GM23338 (cell line): Measurements from ENCODE around the gene TRAM2. TPM values are rescaled to one million over a fixed set of nuclear protein-coding genes. Genes with fewer than 3 reads are reported as not detected.

Experiments
- ATAC-seq: fragments of 200-7000 bp; cut with Tn5 transposase; 3 replicates; pipeline ENCODE4 v1.9.1; 2020
- DNase-seq: peaks from one replicate; pipeline ENCODE4 v3.0.0-alpha.2; 2015; ENCODE audit warnings: low spot score
- H2AFZ ChIP-seq: fragments of 200-600 bp; sonication (generic); 2 replicates; pipeline ENCODE4 v1.8.0; 2016; ENCODE audit warnings: antibody characterized with exemption, mild to moderate bottlenecking, moderate library complexity
- H3F3A ChIP-seq: fragments of 200-600 bp; sonication (generic); replicated peaks from 2 replicates; pipeline ENCODE4 v1.8.0; 2017; ENCODE audit warnings: antibody characterized with exemption, mixed run types, low read depth
- H3K27ac ChIP-seq: fragments of 200-600 bp; sonication (generic); 2 replicates; pipeline ENCODE4 v1.6.1; 2016; ENCODE audit warnings: low read depth
- H3K27me3 ChIP-seq: fragments of 200-600 bp; sonication (generic); 2 replicates; pipeline ENCODE4 v1.8.0; 2016; ENCODE audit warnings: mild to moderate bottlenecking, mixed run types, moderate library complexity; ENCODE audit not compliant: insufficient read depth
- H3K36me3 ChIP-seq: fragments of 200-600 bp; sonication (generic); 2 replicates; pipeline ENCODE4 v1.8.0; 2016; ENCODE audit warnings: mild to moderate bottlenecking; ENCODE audit not compliant: insufficient read depth
- H3K4me1 ChIP-seq: fragments of 200-600 bp; sonication (generic); 2 replicates; pipeline ENCODE4 v1.8.0; 2016; ENCODE audit warnings: mild to moderate bottlenecking, moderate library complexity; ENCODE audit not compliant: insufficient read depth
- H3K4me2 ChIP-seq: fragments of 200-600 bp; sonication (generic); 2 replicates; pipeline ENCODE4 v1.7.1; 2017; ENCODE audit warnings: mixed run types
- H3K4me3 ChIP-seq: fragments of 200-600 bp; sonication (generic); 2 replicates; pipeline ENCODE4 v1.6.1; 2016; ENCODE audit warnings: mixed run types
- H3K79me2 ChIP-seq: fragments of 200-600 bp; sonication (generic); replicated peaks from 2 replicates; pipeline ENCODE4 v1.8.0; 2017; ENCODE audit warnings: mild to moderate bottlenecking; ENCODE audit not compliant: insufficient read depth
- H3K9me2 ChIP-seq: fragments of 200-600 bp; sonication (generic); 2 replicates; pipeline ENCODE4 v1.8.0; 2017; ENCODE audit not compliant: insufficient read depth
- H4K20me1 ChIP-seq: fragments of 200-600 bp; sonication (generic); replicated peaks from 2 replicates; pipeline ENCODE4 v1.8.0; 2017; ENCODE audit warnings: mild to moderate bottlenecking; ENCODE audit not compliant: insufficient read depth
- H3K27ac Mint-ChIP-seq: 2 replicates; pipeline ENCODE4 v1.8.0; 2020; ENCODE audit warnings: inconsistent platforms, mild to moderate bottlenecking, moderate library complexity, mixed read lengths
- H3K27me3 Mint-ChIP-seq: 3 replicates; pipeline ENCODE4 v1.8.0; 2022; ENCODE audit warnings: low read depth, mild to moderate bottlenecking, moderate library complexity, mixed read lengths, inconsistent platforms; ENCODE audit not compliant: insufficient read depth, poor library complexity
- H3K36me3 Mint-ChIP-seq: 3 replicates; pipeline ENCODE4 v1.8.0; 2021; ENCODE audit warnings: low read depth, mild to moderate bottlenecking, inconsistent platforms, moderate library complexity, mixed read lengths
- H3K4me1 Mint-ChIP-seq: 3 replicates; pipeline ENCODE4 v1.8.0; 2020; ENCODE audit warnings: mild to moderate bottlenecking, inconsistent platforms, mixed read lengths
- H3K4me3 Mint-ChIP-seq: 3 replicates; pipeline ENCODE4 v1.8.0; 2021; ENCODE audit warnings: moderate library complexity, mild to moderate bottlenecking, inconsistent platforms, mixed read lengths
- H3K9me3 Mint-ChIP-seq: 3 replicates; pipeline ENCODE4 v1.8.0; 2020; ENCODE audit warnings: moderate library complexity, mild to moderate bottlenecking, inconsistent platforms, mixed read lengths
- CREB1 ChIP-seq: fragments of 250-450 bp; sonication (Bioruptor Pico); IDR thresholded peaks from 2 replicates; pipeline ENCODE4 v1.5.0; 2020; ENCODE audit warnings: low read depth, mild to moderate bottlenecking, moderate library complexity
- EZH2 ChIP-seq: fragments of 200-600 bp; sonication (generic); IDR thresholded peaks from one replicate; pipeline ENCODE4 v1.8.0; 2017; ENCODE audit warnings: antibody characterized with exemption, mild to moderate bottlenecking, low read depth; ENCODE audit not compliant: unreplicated experiment
- EZH2phosphoT487 ChIP-seq: fragments of 200-600 bp; sonication (generic); IDR thresholded peaks from one replicate; pipeline ENCODE4 v1.8.1; 2018; ENCODE audit warnings: antibody characterized with exemption; ENCODE audit not compliant: unreplicated experiment
- JUNB ChIP-seq: IDR thresholded peaks from one replicate; pipeline ENCODE4 v1.6.1; 2016; ENCODE audit warnings: antibody characterized with exemption; ENCODE audit not compliant: unreplicated experiment
- POLR2AphosphoS5 ChIP-seq: IDR thresholded peaks from 2 replicates; pipeline ENCODE4 v1.6.1; 2016; ENCODE audit warnings: antibody characterized with exemption, low read depth
- STAT1 ChIP-seq: IDR thresholded peaks from one replicate; pipeline ENCODE4 v1.6.1; 2016; ENCODE audit warnings: antibody characterized with exemption; ENCODE audit not compliant: unreplicated experiment
- ZNF114 ChIP-seq: fragments of 250-450 bp; sonication (Bioruptor Pico); IDR thresholded peaks from 2 replicates; pipeline ENCODE4 v1.5.0; 2020; ENCODE audit warnings: mild to moderate bottlenecking, moderate library complexity
- ZNF331 ChIP-seq: fragments of 250-450 bp; sonication (Bioruptor Pico); IDR thresholded peaks from 2 replicates; pipeline ENCODE4 v1.5.0; 2020; ENCODE audit warnings: low read depth, mild to moderate bottlenecking, moderate library complexity
- polyA plus RNA-seq: library from polyadenylated mRNA; unstranded; fragments of >200 nt; fragmentation: Nextera tagmentation; extraction: Ambion mirVana; gene quantifications from 2 replicates; pipeline ENCODE4 v1.2.1, GENCODE V29; 2016
- total RNA-seq: library from RNA; depleted of rRNA; stranded (reverse); fragments of >200 nt; shearing (Covaris generic); gene quantifications from 2 replicates; pipeline ENCODE4 v1.2.3, GENCODE V29; 2014
- TF ChIP-seq, protein P1 (sequence below): fragments of 250-450 bp; sonication (Bioruptor Pico); IDR thresholded peaks from 2 replicates; pipeline ENCODE4 v1.5.0; 2020; ENCODE audit warnings: mild to moderate bottlenecking, moderate library complexity
- TF ChIP-seq, protein P2 (sequence below), 2 experiments: fragments of 200-600 bp in 1 of 2; sonication (generic) in 1 of 2; conservative IDR thresholded peaks; 2 replicates each; pipeline versions ENCODE4 v1.5.1 to v1.6.1; 2016 to 2017; ENCODE audit warnings: antibody characterized with exemption in 2 of 2, low read depth in 2 of 2, mild to moderate bottlenecking in 2 of 2, moderate library complexity in 1 of 2
- TF ChIP-seq, protein P3 (sequence below): IDR thresholded peaks from 2 replicates; pipeline ENCODE4 v1.6.1; 2016; ENCODE audit warnings: antibody characterized with exemption
- TF ChIP-seq, protein P4 (sequence below): IDR thresholded peaks from one replicate; pipeline ENCODE4 v1.6.1; 2018; ENCODE audit warnings: antibody characterized with exemption; ENCODE audit not compliant: unreplicated experiment

TRAM2 gene
- total and polyA plus RNA-seq, 2 experiments from 2014 or later: 4.0 to 14.0 TPM

DNA sequence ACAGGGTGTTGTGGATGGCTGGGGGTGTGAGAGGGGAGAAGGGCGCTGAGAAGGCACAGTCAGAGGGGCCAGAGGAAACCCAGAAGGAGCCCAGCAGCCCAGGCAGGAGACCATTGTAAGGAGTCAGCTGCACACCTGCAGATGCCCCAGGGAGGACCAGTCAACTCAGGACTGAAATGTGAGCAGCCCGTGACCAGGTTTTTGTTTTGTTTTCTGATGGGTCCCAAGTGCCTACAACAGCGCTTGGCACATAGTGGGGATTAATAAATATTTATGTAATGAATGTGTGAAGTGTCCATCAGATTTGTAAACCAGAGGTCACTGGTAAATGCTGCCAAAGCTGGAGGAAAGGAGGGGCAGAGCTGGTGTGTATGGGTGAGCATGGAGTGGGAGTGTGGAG, 30.2 kb downstream of the TRAM2 start:
- TF ChIP-seq ZNF114 (no peak), EZH2phosphoT487 (no peak), ZNF331 (CRISPR knock-in tag) (no peak), JUNB (no peak), EZH2 (no peak), POLR2AphosphoS5 (no peak), CREB1 (CRISPR knock-in tag) (no peak), STAT1 (no peak)
- TF ChIP-seq, protein P1, sequence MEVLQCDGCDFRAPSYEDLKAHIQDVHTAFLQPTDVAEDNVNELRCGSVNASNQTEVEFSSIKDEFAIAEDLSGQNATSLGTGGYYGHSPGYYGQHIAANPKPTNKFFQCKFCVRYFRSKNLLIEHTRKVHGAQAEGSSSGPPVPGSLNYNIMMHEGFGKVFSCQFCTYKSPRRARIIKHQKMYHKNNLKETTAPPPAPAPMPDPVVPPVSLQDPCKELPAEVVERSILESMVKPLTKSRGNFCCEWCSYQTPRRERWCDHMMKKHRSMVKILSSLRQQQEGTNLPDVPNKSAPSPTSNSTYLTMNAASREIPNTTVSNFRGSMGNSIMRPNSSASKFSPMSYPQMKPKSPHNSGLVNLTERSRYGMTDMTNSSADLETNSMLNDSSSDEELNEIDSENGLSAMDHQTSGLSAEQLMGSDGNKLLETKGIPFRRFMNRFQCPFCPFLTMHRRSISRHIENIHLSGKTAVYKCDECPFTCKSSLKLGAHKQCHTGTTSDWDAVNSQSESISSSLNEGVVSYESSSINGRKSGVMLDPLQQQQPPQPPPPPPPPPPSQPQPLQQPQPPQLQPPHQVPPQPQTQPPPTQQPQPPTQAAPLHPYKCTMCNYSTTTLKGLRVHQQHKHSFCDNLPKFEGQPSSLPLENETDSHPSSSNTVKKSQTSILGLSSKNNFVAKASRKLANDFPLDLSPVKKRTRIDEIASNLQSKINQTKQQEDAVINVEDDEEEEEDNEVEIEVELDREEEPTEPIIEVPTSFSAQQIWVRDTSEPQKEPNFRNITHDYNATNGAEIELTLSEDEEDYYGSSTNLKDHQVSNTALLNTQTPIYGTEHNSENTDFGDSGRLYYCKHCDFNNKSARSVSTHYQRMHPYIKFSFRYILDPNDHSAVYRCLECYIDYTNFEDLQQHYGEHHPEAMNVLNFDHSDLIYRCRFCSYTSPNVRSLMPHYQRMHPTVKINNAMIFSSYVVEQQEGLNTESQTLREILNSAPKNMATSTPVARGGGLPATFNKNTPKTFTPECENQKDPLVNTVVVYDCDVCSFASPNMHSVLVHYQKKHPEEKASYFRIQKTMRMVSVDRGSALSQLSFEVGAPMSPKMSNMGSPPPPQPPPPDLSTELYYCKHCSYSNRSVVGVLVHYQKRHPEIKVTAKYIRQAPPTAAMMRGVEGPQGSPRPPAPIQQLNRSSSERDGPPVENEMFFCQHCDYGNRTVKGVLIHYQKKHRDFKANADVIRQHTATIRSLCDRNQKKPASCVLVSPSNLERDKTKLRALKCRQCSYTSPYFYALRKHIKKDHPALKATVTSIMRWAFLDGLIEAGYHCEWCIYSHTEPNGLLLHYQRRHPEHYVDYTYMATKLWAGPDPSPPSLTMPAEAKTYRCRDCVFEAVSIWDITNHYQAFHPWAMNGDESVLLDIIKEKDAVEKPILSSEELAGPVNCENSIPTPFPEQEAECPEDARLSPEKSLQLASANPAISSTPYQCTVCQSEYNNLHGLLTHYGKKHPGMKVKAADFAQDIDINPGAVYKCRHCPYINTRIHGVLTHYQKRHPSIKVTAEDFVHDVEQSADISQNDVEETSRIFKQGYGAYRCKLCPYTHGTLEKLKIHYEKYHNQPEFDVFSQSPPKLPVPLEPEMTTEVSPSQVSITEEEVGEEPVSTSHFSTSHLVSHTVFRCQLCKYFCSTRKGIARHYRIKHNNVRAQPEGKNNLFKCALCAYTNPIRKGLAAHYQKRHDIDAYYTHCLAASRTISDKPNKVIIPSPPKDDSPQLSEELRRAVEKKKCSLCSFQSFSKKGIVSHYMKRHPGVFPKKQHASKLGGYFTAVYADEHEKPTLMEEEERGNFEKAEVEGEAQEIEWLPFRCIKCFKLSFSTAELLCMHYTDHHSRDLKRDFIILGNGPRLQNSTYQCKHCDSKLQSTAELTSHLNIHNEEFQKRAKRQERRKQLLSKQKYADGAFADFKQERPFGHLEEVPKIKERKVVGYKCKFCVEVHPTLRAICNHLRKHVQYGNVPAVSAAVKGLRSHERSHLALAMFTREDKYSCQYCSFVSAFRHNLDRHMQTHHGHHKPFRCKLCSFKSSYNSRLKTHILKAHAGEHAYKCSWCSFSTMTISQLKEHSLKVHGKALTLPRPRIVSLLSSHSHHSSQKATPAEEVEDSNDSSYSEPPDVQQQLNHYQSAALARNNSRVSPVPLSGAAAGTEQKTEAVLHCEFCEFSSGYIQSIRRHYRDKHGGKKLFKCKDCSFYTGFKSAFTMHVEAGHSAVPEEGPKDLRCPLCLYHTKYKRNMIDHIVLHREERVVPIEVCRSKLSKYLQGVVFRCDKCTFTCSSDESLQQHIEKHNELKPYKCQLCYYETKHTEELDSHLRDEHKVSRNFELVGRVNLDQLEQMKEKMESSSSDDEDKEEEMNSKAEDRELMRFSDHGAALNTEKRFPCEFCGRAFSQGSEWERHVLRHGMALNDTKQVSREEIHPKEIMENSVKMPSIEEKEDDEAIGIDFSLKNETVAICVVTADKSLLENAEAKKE (CRISPR knock-in tag): no peak
- TF ChIP-seq, protein P2, sequence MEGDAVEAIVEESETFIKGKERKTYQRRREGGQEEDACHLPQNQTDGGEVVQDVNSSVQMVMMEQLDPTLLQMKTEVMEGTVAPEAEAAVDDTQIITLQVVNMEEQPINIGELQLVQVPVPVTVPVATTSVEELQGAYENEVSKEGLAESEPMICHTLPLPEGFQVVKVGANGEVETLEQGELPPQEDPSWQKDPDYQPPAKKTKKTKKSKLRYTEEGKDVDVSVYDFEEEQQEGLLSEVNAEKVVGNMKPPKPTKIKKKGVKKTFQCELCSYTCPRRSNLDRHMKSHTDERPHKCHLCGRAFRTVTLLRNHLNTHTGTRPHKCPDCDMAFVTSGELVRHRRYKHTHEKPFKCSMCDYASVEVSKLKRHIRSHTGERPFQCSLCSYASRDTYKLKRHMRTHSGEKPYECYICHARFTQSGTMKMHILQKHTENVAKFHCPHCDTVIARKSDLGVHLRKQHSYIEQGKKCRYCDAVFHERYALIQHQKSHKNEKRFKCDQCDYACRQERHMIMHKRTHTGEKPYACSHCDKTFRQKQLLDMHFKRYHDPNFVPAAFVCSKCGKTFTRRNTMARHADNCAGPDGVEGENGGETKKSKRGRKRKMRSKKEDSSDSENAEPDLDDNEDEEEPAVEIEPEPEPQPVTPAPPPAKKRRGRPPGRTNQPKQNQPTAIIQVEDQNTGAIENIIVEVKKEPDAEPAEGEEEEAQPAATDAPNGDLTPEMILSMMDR (conservative IDR thresholded peaks at IDR 0.05; ENCODE audit: low read depth in 2 of 2): no peak
- TF ChIP-seq, protein P3, sequence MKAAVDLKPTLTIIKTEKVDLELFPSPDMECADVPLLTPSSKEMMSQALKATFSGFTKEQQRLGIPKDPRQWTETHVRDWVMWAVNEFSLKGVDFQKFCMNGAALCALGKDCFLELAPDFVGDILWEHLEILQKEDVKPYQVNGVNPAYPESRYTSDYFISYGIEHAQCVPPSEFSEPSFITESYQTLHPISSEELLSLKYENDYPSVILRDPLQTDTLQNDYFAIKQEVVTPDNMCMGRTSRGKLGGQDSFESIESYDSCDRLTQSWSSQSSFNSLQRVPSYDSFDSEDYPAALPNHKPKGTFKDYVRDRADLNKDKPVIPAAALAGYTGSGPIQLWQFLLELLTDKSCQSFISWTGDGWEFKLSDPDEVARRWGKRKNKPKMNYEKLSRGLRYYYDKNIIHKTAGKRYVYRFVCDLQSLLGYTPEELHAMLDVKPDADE: no peak
- TF ChIP-seq, protein P4, sequence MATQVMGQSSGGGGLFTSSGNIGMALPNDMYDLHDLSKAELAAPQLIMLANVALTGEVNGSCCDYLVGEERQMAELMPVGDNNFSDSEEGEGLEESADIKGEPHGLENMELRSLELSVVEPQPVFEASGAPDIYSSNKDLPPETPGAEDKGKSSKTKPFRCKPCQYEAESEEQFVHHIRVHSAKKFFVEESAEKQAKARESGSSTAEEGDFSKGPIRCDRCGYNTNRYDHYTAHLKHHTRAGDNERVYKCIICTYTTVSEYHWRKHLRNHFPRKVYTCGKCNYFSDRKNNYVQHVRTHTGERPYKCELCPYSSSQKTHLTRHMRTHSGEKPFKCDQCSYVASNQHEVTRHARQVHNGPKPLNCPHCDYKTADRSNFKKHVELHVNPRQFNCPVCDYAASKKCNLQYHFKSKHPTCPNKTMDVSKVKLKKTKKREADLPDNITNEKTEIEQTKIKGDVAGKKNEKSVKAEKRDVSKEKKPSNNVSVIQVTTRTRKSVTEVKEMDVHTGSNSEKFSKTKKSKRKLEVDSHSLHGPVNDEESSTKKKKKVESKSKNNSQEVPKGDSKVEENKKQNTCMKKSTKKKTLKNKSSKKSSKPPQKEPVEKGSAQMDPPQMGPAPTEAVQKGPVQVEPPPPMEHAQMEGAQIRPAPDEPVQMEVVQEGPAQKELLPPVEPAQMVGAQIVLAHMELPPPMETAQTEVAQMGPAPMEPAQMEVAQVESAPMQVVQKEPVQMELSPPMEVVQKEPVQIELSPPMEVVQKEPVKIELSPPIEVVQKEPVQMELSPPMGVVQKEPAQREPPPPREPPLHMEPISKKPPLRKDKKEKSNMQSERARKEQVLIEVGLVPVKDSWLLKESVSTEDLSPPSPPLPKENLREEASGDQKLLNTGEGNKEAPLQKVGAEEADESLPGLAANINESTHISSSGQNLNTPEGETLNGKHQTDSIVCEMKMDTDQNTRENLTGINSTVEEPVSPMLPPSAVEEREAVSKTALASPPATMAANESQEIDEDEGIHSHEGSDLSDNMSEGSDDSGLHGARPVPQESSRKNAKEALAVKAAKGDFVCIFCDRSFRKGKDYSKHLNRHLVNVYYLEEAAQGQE: no peak
- Histone ChIP-seq H3K9me2 (peaks cover 5% of the 10 kb centered on the region), H3K27ac (no peak overlapping the region), H3K36me3 (no peaks in the 10 kb centered on the region), H3K79me2 (peaks cover 58% of the 10 kb centered on the region), H3K4me2 (no peak overlapping the region), H3F3A (0 out of 2 replicates have a peak, but pooled peaks cover under 1% of the 10 kb centered on the region), H3K27me3 (no peaks in the 10 kb centered on the region), H4K20me1 (no peaks in the 10 kb centered on the region), H3K4me3 (no peak overlapping the region), H2AFZ (no peak overlapping the region), H3K4me1 (peaks cover 30% of the 10 kb centered on the region)
- DNase-seq (no peak), ATAC-seq (no peak)
- no peaks in the 10 kb centered on the region for H3K9me3 Mint-ChIP-seq
- no peaks in the 10 kb centered on the region for H3K36me3 Mint-ChIP-seq
- peaks cover 7% of the 10 kb centered on the region for H3K27me3 Mint-ChIP-seq
- no peak overlapping the region for H3K4me3 Mint-ChIP-seq
- peaks cover 51% of the 10 kb centered on the region for H3K4me1 Mint-ChIP-seq
- no peak overlapping the region for H3K27ac Mint-ChIP-seq
